NCI-H345 (cell line): ENCODE measurements around the gene C1orf141.
"Not testable (repeated sequence)": the region's sequence is repeated elsewhere in the genome, so short reads cannot be mapped to it uniquely, and the experiment has no call there.

Experiments
- DNase-seq: peaks from one replicate; lab custom pipeline; 2025; lab: John Stamatoyannopoulos, UW

Gene C1orf141

DNA sequence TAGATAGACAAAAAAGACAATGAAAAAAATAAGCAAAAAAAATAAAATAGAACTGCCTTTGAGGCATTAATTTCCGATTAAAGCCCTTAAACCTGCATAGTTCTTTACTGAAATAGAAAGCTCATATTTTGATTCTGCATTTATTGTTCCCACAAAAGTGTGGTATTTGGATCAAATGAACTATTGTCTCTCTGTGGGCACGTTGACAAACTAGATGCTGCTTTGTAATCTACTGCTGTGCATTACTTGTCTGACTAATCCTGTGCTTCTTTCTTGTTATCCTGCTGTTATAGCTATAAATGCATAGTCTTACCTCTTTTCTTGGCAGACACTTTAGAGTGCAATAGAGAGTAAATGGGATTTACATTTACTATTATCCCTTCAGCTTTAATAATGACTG, 49.4 kb downstream of the C1orf141 start:
- no peak for DNase-seq

- no peak for DNase-seq
These were observed 49.9 kb downstream of the C1orf141 start for GRCh38 chr1:67084765-67085318.

DNA sequence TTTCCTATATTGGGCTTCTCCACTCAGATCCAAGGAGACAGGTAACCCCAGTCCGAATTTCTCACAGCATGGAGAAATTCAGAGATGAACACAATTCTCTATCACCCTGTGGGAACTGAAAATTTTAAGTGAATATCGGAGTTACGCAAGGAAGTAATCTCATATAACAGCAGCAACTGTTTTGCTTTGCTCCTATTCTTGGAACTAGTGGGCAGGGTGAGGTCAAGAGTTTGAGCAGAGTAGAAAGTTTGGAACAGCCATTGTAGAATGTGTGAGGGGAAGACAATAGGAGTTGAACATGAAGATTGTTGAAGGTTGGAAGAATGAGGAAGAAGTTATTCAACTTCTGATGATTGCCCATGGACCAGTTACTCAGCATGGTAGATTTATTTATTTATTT, 56.5 kb downstream of the C1orf141 start:
- DNase-seq: no peak

DNA sequence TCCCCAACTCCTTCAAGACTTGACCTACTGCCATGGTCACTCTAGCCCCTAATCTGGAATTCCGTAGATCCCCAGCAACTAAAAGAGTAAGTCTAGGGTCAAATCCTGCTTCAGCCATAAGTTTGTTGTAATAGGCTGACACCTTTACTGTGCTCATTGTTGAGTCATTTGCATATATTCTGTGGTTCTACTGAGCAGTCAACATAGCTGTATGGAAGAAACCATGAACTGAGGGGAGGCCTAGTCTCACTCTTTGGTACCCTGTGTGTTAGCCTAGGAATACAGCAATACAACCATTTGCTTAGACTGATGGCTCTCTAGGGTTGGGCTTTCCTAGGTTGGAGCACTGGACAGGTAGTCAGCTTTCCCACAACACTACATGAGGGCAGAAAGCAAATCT, 57.2 kb downstream of the C1orf141 start:
- no peak for DNase-seq

- no peak for DNase-seq
These were observed 62.0 kb downstream of the C1orf141 start for GRCh38 chr1:67072749-67073148.

- not testable (repeated sequence) for DNase-seq
These were observed 67.1 kb downstream of the C1orf141 start for GRCh38 chr1:67067655-67068054.

- no peak for DNase-seq
These were observed 72.4 kb downstream of the C1orf141 start for GRCh38 chr1:67062412-67062811.

- no peak for DNase-seq
These were observed 73.5 kb downstream of the C1orf141 start for GRCh38 chr1:67061266-67061665.

DNA sequence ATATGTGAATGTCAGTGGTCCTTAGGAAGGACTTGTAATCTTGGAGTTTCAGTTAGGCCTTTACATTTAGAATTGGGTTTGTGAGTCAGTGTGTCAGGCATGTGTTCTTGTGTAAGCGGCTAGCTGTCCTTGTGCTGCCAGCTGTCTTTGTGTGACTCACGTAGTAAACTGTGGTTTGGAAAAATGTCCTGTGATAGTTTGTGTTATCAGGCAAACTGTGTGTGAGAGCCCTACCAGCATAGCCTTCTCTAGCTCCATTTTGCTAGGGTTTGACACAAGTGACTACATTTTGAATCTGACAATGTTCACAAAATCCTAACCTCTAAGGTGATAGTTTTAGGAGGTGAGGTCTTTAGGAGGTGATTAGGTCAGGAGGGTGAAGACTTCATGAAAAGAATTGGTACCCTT, 74.0 kb downstream of the C1orf141 start:
- no peak for DNase-seq

GRCh38 chr1:67059346-67059745, 75.4 kb downstream of the C1orf141 start:
- no peak for DNase-seq

GRCh38 chr1:67058761-67059160, 76.0 kb downstream of the C1orf141 start:
- no peak for DNase-seq

DNA sequence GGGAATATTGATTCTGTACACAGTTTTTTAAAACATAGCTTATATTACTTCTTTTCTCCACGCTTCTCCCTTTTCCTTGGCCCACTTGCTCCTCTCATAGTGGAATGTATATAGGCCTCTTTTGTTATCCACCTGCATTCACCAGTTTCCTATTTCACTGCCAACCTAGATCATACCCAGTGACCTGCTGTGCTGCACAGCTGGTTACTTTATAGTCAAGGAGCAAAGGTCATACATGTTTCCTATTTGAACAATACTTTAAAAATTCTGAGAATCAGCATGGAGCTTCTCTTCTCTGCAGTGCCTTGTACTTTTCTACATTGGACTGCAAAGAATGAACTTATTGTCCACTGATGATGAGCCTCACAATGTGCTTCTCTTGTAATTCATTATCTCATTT, 76.5 kb downstream of the C1orf141 start:
- peak; percentile 36 for DNase-seq

- peak; percentile 88 for DNase-seq
These were observed 80.7 kb downstream of the C1orf141 start, which contains the start of gene SLC35D1 for GRCh38 chr1:67053785-67054772. SLC35D1 (minus strand) TSS chr1:67054148; CDS start chr1:67054013, 135 bp downstream.

DNA sequence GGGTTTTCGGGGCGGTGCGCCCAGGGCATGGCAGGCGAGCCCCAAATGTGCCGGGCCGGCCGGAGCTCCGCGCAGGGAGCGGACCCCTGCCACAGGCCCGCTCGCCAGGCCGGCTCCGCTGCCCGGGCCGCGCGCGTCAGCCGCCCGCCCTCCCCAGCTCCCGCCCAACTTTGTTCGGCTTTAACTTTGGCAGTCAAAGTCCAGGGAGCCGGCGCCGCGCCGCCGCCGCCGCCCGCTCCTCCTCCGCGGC, 81.3 kb downstream of the C1orf141 start:
- DNase-seq: no peak

GRCh38 chr1:67052741-67053534, 81.8 kb downstream of the C1orf141 start:
- peak; percentile 25 for DNase-seq

DNA sequence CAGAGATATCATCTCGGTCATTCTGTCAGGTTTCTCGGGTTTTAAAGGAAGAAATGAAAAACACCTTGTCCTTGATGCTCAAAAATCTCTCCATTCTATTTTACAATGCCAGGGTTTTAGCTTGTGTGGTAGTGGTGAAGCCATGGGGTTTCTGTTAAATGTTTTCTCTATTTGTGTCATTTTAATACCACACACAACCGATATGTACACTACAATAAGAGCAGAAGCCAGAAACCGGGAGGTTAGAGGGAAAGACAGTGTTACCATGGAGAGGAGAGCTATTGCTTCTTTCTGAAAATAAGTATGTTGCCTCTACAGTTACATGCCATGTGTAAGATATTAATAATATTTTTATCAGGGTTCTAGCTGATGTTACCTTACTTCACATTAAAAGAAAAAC, 83.6 kb downstream of the C1orf141 start:
- DNase-seq: no peak

- no peak for DNase-seq
These were observed 90.0 kb downstream of the C1orf141 start for GRCh38 chr1:67044631-67045270.

DNA sequence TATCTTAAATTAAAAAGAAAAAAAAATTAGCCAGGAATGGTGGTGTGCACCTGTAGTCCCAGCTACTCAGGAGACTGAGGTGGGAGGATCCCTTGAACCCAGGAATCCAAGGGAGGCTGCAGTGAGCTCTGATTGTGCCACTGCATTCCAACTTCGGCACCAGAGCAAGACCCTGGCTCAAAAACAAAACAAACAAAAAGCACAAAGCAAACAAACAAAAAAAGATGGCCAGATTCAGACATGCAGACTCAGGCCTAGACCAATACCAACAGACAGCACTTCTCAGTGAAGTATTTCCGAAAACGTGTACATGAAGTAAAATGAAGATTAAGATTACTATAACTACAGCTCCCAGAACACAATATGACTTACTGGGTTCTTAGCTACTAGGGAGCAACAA, 91.4 kb downstream of the C1orf141 start:
- DNase-seq: no peak
